GM23338 (cell line): Measurements from ENCODE around the gene TNIP2. TPM values are rescaled to one million over a fixed set of nuclear protein-coding genes. Genes with fewer than 3 reads are reported as not detected.

Source experiments
- ATAC-seq: fragments of 200-7000 bp; cut with Tn5 transposase; 3 replicates; pipeline ENCODE4 v1.9.1; 2020
- DNase-seq: peaks from one replicate; pipeline ENCODE4 v3.0.0-alpha.2; 2015; ENCODE audit warnings: low spot score
- H2AFZ ChIP-seq: fragments of 200-600 bp; sonication (generic); 2 replicates; pipeline ENCODE4 v1.8.0; 2016; ENCODE audit warnings: antibody characterized with exemption, mild to moderate bottlenecking, moderate library complexity
- H3F3A ChIP-seq: fragments of 200-600 bp; sonication (generic); replicated peaks from 2 replicates; pipeline ENCODE4 v1.8.0; 2017; ENCODE audit warnings: antibody characterized with exemption, mixed run types, low read depth
- H3K27ac ChIP-seq: fragments of 200-600 bp; sonication (generic); 2 replicates; pipeline ENCODE4 v1.6.1; 2016; ENCODE audit warnings: low read depth
- H3K27me3 ChIP-seq: fragments of 200-600 bp; sonication (generic); 2 replicates; pipeline ENCODE4 v1.8.0; 2016; ENCODE audit warnings: mild to moderate bottlenecking, mixed run types, moderate library complexity; ENCODE audit not compliant: insufficient read depth
- H3K36me3 ChIP-seq: fragments of 200-600 bp; sonication (generic); 2 replicates; pipeline ENCODE4 v1.8.0; 2016; ENCODE audit warnings: mild to moderate bottlenecking; ENCODE audit not compliant: insufficient read depth
- H3K4me1 ChIP-seq: fragments of 200-600 bp; sonication (generic); 2 replicates; pipeline ENCODE4 v1.8.0; 2016; ENCODE audit warnings: mild to moderate bottlenecking, moderate library complexity; ENCODE audit not compliant: insufficient read depth
- H3K4me2 ChIP-seq: fragments of 200-600 bp; sonication (generic); 2 replicates; pipeline ENCODE4 v1.7.1; 2017; ENCODE audit warnings: mixed run types
- H3K4me3 ChIP-seq: fragments of 200-600 bp; sonication (generic); 2 replicates; pipeline ENCODE4 v1.6.1; 2016; ENCODE audit warnings: mixed run types
- H3K79me2 ChIP-seq: fragments of 200-600 bp; sonication (generic); replicated peaks from 2 replicates; pipeline ENCODE4 v1.8.0; 2017; ENCODE audit warnings: mild to moderate bottlenecking; ENCODE audit not compliant: insufficient read depth
- H3K9me2 ChIP-seq: fragments of 200-600 bp; sonication (generic); 2 replicates; pipeline ENCODE4 v1.8.0; 2017; ENCODE audit not compliant: insufficient read depth
- H4K20me1 ChIP-seq: fragments of 200-600 bp; sonication (generic); replicated peaks from 2 replicates; pipeline ENCODE4 v1.8.0; 2017; ENCODE audit warnings: mild to moderate bottlenecking; ENCODE audit not compliant: insufficient read depth
- H3K27ac Mint-ChIP-seq: 2 replicates; pipeline ENCODE4 v1.8.0; 2020; ENCODE audit warnings: inconsistent platforms, mild to moderate bottlenecking, moderate library complexity, mixed read lengths
- H3K27me3 Mint-ChIP-seq: 3 replicates; pipeline ENCODE4 v1.8.0; 2022; ENCODE audit warnings: low read depth, mild to moderate bottlenecking, moderate library complexity, mixed read lengths, inconsistent platforms; ENCODE audit not compliant: insufficient read depth, poor library complexity
- H3K36me3 Mint-ChIP-seq: 3 replicates; pipeline ENCODE4 v1.8.0; 2021; ENCODE audit warnings: low read depth, mild to moderate bottlenecking, inconsistent platforms, moderate library complexity, mixed read lengths
- H3K4me1 Mint-ChIP-seq: 3 replicates; pipeline ENCODE4 v1.8.0; 2020; ENCODE audit warnings: mild to moderate bottlenecking, inconsistent platforms, mixed read lengths
- H3K4me3 Mint-ChIP-seq: 3 replicates; pipeline ENCODE4 v1.8.0; 2021; ENCODE audit warnings: moderate library complexity, mild to moderate bottlenecking, inconsistent platforms, mixed read lengths
- H3K9me3 Mint-ChIP-seq: 3 replicates; pipeline ENCODE4 v1.8.0; 2020; ENCODE audit warnings: moderate library complexity, mild to moderate bottlenecking, inconsistent platforms, mixed read lengths
- JUNB ChIP-seq: IDR thresholded peaks from one replicate; pipeline ENCODE4 v1.6.1; 2016; ENCODE audit warnings: antibody characterized with exemption; ENCODE audit not compliant: unreplicated experiment
- POLR2AphosphoS5 ChIP-seq: IDR thresholded peaks from 2 replicates; pipeline ENCODE4 v1.6.1; 2016; ENCODE audit warnings: antibody characterized with exemption, low read depth
- ZNF114 ChIP-seq: fragments of 250-450 bp; sonication (Bioruptor Pico); IDR thresholded peaks from 2 replicates; pipeline ENCODE4 v1.5.0; 2020; ENCODE audit warnings: mild to moderate bottlenecking, moderate library complexity
- polyA plus RNA-seq: library from polyadenylated mRNA; unstranded; fragments of >200 nt; fragmentation: Nextera tagmentation; extraction: Ambion mirVana; gene quantifications from 2 replicates; pipeline ENCODE4 v1.2.1, GENCODE V29; 2016
- total RNA-seq: library from RNA; depleted of rRNA; stranded (reverse); fragments of >200 nt; shearing (Covaris generic); gene quantifications from 2 replicates; pipeline ENCODE4 v1.2.3, GENCODE V29; 2014
- TF ChIP-seq, protein P1 (sequence below): IDR thresholded peaks from one replicate; pipeline ENCODE4 v1.6.1; 2018; ENCODE audit warnings: antibody characterized with exemption; ENCODE audit not compliant: unreplicated experiment
- TF ChIP-seq, protein P2 (sequence below): fragments of 250-450 bp; sonication (Bioruptor Pico); IDR thresholded peaks from 2 replicates; pipeline ENCODE4 v1.5.0; 2020; ENCODE audit warnings: mild to moderate bottlenecking, moderate library complexity
- TF ChIP-seq, protein P3 (sequence below): IDR thresholded peaks from 2 replicates; pipeline ENCODE4 v1.6.1; 2016; ENCODE audit warnings: antibody characterized with exemption

The TNIP2 gene
- total and polyA plus RNA-seq, 2 experiments from 2014 or later: 34.8 to 61.4 TPM

DNA sequence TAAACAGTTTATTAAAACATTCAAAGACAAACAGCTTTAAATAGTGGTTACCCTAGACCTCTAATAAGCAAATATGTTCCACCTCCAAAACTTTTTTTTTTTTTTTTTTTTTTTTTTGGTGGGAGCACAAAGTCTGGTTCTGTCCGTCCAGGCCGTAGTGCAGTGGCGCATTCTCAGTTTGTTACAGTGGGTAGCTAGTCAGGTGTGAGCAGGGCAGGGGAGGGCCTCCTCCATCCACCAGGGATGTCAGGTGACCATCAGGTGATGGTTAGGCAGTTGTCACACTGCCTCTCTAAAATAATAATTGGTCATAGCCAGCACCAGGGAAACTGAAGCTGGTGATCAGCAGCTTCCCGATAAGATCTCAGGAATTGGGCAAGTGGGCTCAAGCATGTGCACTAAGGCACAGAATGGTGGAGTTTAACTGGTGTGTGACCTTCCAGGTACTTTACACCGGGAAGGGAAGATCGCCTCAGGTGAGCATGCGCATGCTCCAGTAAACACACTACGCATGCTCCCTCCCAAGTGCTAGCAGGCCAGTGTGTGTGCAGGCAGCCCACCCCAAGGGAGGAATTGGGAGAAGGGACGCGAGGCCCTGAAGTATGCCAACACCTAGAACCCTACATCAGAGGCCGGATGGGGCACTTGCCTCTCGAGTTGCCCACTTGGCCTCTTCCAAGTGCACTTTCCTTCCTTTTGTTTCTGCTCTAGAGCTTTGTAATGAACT lies 27.2 kb downstream of the TNIP2 start (continued):
- TF ChIP-seq, protein P1, sequence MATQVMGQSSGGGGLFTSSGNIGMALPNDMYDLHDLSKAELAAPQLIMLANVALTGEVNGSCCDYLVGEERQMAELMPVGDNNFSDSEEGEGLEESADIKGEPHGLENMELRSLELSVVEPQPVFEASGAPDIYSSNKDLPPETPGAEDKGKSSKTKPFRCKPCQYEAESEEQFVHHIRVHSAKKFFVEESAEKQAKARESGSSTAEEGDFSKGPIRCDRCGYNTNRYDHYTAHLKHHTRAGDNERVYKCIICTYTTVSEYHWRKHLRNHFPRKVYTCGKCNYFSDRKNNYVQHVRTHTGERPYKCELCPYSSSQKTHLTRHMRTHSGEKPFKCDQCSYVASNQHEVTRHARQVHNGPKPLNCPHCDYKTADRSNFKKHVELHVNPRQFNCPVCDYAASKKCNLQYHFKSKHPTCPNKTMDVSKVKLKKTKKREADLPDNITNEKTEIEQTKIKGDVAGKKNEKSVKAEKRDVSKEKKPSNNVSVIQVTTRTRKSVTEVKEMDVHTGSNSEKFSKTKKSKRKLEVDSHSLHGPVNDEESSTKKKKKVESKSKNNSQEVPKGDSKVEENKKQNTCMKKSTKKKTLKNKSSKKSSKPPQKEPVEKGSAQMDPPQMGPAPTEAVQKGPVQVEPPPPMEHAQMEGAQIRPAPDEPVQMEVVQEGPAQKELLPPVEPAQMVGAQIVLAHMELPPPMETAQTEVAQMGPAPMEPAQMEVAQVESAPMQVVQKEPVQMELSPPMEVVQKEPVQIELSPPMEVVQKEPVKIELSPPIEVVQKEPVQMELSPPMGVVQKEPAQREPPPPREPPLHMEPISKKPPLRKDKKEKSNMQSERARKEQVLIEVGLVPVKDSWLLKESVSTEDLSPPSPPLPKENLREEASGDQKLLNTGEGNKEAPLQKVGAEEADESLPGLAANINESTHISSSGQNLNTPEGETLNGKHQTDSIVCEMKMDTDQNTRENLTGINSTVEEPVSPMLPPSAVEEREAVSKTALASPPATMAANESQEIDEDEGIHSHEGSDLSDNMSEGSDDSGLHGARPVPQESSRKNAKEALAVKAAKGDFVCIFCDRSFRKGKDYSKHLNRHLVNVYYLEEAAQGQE: no peak
- TF ChIP-seq POLR2AphosphoS5: no peak
- TF ChIP-seq, protein P2, sequence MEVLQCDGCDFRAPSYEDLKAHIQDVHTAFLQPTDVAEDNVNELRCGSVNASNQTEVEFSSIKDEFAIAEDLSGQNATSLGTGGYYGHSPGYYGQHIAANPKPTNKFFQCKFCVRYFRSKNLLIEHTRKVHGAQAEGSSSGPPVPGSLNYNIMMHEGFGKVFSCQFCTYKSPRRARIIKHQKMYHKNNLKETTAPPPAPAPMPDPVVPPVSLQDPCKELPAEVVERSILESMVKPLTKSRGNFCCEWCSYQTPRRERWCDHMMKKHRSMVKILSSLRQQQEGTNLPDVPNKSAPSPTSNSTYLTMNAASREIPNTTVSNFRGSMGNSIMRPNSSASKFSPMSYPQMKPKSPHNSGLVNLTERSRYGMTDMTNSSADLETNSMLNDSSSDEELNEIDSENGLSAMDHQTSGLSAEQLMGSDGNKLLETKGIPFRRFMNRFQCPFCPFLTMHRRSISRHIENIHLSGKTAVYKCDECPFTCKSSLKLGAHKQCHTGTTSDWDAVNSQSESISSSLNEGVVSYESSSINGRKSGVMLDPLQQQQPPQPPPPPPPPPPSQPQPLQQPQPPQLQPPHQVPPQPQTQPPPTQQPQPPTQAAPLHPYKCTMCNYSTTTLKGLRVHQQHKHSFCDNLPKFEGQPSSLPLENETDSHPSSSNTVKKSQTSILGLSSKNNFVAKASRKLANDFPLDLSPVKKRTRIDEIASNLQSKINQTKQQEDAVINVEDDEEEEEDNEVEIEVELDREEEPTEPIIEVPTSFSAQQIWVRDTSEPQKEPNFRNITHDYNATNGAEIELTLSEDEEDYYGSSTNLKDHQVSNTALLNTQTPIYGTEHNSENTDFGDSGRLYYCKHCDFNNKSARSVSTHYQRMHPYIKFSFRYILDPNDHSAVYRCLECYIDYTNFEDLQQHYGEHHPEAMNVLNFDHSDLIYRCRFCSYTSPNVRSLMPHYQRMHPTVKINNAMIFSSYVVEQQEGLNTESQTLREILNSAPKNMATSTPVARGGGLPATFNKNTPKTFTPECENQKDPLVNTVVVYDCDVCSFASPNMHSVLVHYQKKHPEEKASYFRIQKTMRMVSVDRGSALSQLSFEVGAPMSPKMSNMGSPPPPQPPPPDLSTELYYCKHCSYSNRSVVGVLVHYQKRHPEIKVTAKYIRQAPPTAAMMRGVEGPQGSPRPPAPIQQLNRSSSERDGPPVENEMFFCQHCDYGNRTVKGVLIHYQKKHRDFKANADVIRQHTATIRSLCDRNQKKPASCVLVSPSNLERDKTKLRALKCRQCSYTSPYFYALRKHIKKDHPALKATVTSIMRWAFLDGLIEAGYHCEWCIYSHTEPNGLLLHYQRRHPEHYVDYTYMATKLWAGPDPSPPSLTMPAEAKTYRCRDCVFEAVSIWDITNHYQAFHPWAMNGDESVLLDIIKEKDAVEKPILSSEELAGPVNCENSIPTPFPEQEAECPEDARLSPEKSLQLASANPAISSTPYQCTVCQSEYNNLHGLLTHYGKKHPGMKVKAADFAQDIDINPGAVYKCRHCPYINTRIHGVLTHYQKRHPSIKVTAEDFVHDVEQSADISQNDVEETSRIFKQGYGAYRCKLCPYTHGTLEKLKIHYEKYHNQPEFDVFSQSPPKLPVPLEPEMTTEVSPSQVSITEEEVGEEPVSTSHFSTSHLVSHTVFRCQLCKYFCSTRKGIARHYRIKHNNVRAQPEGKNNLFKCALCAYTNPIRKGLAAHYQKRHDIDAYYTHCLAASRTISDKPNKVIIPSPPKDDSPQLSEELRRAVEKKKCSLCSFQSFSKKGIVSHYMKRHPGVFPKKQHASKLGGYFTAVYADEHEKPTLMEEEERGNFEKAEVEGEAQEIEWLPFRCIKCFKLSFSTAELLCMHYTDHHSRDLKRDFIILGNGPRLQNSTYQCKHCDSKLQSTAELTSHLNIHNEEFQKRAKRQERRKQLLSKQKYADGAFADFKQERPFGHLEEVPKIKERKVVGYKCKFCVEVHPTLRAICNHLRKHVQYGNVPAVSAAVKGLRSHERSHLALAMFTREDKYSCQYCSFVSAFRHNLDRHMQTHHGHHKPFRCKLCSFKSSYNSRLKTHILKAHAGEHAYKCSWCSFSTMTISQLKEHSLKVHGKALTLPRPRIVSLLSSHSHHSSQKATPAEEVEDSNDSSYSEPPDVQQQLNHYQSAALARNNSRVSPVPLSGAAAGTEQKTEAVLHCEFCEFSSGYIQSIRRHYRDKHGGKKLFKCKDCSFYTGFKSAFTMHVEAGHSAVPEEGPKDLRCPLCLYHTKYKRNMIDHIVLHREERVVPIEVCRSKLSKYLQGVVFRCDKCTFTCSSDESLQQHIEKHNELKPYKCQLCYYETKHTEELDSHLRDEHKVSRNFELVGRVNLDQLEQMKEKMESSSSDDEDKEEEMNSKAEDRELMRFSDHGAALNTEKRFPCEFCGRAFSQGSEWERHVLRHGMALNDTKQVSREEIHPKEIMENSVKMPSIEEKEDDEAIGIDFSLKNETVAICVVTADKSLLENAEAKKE (CRISPR knock-in tag): no peak

DNA sequence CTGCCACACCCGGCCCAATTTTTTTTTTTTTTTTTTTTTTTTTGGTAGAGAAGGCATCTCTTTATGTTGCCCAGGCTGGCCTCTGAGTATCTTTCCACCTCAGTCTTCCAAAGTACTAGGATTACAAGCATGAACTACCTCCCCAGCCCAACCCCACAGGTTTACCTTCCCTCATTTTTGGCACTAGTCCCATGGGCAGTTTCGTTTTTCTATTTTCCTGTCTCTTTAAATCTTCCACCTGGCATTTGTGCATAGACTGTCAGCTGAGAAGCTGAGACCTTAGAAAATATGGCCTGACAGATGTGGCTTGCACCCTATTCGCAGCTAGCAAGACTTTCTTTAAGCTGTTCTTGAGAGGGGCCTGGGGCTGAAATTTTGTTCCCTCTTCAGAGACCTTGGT lies 27.9 kb downstream of the TNIP2 start:
- ATAC-seq: no peak
- TF ChIP-seq ZNF114 (CRISPR knock-in tag): no peak
- TF ChIP-seq, protein P3, sequence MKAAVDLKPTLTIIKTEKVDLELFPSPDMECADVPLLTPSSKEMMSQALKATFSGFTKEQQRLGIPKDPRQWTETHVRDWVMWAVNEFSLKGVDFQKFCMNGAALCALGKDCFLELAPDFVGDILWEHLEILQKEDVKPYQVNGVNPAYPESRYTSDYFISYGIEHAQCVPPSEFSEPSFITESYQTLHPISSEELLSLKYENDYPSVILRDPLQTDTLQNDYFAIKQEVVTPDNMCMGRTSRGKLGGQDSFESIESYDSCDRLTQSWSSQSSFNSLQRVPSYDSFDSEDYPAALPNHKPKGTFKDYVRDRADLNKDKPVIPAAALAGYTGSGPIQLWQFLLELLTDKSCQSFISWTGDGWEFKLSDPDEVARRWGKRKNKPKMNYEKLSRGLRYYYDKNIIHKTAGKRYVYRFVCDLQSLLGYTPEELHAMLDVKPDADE: no peak
- TF ChIP-seq JUNB: no peak

More for the DNA sequence above, 27.9 kb downstream of the TNIP2 start:
- H3K9me3 Mint-ChIP-seq: no peaks in the 10 kb centered on the region
- Histone ChIP-seq H3K4me3 (no peak overlapping the region), H4K20me1 (no peaks in the 10 kb centered on the region; the same call in 1 of the 2 replicates), H3K4me1 (no peaks in the 10 kb centered on the region), H3K36me3 (no peaks in the 10 kb centered on the region), H3K27me3 (no peaks in the 10 kb centered on the region), H3K4me2 (no peak overlapping the region), H3K9me2 (no peaks in the 10 kb centered on the region), H3K27ac (no peak overlapping the region), H2AFZ (no peak overlapping the region), H3K79me2 (no peaks in the 10 kb centered on the region), H3F3A (no peaks in the 10 kb centered on the region)
- no peak overlapping the region for H3K27ac Mint-ChIP-seq
- H3K36me3 Mint-ChIP-seq: peaks cover 25% of the 10 kb centered on the region
- H3K4me1 Mint-ChIP-seq: no peaks in the 10 kb centered on the region; the same call in 2 of the 3 replicates
- DNase-seq: no peak
- H3K27me3 Mint-ChIP-seq: peaks cover 5% of the 10 kb centered on the region
- no peak overlapping the region for H3K4me3 Mint-ChIP-seq
